8988T (cell line): ENCODE measurements around the gene POLG2.
"Not testable (repeated sequence)": the region's sequence is repeated elsewhere in the genome, so short reads cannot be mapped to it uniquely, and the experiment has no call there.

ENCODE experiments used
- DNase-seq: peaks from one replicate; pipeline ENCODE4 v3.0.0; 2011

POLG2 gene

DNA sequence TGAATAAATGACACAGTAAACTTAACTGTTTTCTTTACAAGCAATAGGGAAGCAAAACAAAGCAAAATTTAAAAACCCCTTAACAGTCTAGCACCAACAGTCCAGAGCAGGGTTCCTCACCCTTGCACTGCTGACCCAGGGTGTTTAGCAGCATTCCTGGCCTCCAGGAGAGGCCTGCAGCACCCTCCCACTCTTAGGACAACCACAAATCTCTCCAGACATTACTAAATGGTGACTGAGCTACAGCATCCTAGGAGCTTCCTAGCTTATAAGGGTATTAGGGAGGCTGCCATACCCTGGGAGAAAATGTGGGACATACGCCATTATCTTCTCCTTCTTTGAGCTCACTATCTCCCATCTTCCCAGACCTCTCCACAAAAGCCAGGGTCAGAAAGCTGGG, 15.9 kb downstream of the POLG2 start:
- no peak for DNase-seq

DNA sequence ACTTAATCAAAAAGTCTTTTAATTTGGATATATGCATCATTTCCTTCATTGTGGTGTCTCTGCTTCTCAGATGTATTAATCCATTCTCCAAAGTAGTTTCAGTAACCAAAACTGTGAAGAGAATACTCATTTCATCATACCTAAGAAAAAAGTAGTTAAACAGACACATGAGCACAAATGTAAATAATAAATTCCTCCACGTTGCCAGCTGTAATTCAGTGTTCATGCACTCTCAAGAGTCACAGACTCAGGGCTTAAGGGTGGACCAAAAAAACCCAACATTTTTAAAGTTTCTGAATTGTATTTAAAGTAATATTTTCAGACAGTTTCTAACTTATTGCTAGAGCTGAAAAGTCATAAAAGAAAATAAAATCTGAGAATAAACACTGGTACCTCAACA, 19.0 kb downstream of the POLG2 start:
- no peak for DNase-seq

DNA sequence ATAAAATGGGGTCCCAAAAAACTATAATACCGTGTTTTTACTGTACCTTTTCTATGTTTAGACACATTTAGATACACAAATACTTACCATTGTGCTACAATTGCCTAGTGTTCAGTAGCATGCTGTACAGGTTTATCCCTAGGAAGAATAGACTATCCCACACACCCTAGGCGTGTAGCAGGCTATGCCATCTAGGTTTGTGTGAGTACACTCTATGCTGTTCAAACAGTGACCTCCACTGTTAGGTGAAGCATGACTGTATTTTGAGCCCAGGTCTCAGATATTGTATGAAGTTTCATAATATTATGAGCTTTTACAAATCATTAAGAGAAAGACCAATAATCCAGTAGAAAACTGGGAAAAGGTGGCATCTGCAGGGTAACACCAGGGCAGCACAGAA, 24.3 kb downstream of the POLG2 start:
- DNase-seq = no peak

DNA sequence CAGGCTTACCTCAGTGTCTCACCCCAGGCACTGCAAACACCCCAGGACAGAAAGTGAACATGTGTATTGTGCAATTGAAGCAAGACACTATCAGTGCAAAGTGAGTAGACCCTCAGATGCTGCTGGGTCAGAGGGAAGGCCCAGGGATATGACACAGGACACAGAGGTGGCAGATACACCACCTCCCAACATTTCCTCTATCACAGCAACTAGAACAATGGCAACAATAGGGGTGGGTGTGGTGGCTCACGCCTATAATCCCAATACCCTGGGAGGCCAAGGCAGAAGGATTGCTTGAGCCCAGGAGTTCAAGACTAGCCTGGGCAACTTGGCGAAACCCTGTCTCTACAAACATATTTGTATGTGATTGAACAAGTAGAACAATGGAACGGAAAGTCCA, 25.4 kb downstream of the POLG2 start:
- DNase-seq = no peak

DNA sequence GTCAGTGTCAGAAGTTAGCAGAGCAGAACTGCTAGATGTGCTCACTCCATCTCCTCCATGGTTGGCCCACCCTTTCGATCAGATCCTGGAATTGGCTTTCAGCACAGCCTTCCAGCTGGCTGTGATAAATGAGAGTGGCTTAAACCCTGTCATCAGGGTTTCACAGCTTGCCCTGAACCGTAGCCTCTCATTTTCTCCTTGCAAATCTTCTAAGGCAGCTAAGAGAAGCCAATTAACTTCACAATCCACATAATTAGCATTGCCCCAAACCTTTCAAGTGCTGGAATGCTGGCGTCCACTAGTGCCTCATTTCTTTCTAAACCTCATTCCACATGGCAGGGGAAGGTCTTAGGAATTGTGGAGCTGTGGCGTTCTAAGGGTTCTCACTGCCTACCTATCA, 26.2 kb downstream of the POLG2 start:
- DNase-seq = no peak

DNA sequence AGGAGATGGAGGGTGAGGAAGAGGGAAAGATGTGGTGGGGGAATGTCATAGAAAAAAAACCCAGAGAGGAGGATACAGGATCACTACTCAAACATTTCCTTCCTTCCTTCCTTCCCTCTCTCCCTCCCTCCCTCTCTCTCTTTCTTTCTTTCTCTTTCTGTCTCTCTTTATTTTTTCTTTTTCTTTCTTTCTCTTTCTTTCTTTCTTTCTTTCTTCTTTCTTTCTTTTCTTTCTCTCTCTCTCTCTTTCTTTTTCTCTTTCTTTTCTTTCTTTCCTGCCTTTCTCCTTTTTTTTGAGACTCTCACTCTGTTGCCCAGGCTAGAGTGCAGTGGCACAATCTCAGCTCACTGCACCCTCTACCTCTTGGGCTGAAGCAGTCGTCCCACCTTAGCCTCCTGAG, 30.0 kb downstream of the POLG2 start:
- not testable (repeated sequence) for DNase-seq

DNA sequence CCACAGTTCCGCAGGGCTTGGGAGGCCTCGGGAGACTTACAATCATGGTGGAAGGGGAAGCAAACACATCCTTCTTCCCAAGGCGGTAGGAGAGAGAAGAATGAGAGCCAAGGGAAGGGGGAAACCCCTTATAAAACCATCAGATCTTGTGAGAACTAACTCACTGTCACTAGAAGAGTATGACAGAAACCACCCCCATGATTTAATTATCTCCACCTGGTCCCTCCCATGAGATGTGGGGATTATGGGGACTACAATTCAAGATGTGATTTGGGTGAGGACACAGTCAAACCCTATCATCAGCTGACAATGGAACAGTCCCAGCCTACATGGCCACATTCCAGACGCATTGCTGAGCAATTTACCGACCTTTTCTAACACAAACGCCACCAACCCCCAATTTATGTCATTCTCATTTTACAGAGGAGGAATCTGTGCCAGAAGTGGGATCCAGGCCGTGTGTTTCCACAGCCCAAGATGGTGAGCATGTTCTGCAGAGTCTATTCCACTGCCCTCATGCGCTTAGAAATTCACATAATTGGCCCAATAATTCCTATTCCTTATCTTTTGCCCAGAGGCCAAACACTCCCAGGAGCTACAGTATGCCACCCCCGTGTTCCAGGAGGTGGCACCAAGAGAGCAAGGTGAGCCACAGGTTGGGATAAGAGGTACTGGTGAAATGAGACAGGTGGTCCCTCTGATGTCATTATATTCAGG, 30.7 kb downstream of the POLG2 start:
- no peak for DNase-seq

DNA sequence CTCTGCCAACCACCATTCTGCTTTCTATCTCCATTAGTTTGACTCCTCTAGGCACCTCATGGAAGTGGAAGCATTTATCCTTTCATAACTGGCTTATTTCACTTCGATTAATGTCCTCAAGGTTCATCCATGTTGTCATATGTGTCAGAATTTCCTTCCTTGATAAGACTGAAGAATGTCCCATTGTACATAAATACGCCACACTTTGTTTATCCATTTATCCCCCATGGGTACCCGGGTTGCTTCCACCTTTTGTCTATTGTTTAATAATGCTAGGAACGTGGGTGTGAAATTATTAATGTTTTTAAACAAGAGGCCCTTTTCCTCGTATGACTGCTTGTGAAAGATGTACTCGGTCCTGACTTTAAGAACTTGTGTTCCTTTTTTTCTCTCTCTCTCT, 35.1 kb downstream of the POLG2 start:
- no peak for DNase-seq

DNA sequence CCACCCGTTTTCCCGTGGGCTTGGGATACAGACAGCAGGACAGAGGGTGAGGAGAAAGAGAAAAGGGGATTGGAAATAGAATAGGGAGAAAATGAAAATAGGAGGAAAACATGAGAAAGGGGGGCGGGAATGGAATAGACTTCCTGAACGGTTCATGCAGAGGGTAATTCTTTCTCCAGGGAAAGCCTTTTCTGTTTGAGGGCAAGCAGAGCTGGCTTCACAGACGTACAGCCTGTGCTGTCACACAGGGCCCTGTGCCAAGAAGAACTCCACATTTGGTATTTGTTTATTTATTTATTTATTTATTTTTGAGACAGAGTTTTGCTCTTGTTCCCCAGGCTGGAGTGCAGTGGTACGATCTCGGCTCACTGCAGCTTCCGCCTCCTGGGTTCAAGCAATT, 35.9 kb downstream of the POLG2 start:
- no peak for DNase-seq

DNA sequence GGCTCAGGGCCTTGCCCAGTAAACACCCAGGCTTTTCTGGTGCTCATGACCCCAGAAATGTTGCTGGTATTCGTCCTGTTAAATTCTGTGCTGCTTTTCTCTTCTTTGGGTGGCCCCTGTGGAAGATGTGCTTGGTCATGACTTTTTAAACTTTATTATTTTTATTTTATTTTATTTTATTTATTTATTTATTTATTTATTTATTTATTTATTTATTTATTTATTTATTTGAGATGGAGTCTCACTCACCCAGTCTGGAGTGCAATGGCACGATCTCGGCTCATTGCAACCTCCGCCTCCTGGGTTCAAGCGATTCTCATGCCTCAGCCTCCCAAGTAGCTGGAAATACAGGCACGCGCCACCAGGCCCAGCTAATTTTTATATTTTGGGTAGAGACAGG, 37.0 kb downstream of the POLG2 start:
- not testable (repeated sequence) for DNase-seq

DNA sequence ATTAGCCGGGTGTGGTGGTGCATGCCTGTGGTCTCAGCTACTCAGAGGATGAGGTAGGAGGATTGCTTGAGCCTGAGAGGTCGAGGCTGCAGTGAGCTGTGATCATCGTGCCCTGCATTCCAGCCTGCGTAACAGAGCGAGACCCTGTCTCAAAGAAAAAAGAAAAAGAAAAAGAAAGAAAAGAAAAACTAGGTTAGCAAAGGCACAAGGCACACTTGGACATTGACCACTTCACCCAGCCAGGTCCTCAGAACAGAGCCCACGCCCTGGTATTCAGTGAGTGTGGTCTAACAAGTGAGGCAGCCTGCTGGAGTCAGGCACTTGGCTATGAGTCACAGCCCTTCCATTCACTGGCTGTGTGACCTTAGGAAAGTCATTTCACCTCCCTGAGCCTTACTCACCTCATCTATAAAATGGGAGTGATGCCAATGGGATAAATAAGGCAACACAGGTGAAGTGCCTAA, 37.5 kb downstream of the POLG2 start:
- no peak for DNase-seq

DNA sequence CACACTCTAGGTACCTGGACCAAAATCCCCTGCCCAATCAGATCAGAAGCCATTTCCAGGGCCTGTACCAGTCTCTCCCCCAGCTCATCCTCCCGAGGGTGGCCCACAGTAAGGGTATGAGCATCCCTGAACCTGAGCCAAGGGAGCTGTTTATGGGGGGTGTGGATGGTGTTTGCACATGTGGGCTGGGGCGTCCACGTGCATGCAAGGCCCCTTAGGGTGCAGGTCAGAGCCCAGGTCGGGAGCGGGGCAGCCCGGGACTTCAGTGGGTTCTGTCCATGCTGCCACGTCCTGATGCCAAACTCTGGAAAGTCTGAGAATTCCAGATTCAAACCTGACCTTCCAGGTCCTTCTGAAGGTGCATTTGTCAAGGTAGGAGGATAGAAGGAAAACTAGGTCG, 38.1 kb downstream of the POLG2 start:
- DNase-seq = no peak

DNA sequence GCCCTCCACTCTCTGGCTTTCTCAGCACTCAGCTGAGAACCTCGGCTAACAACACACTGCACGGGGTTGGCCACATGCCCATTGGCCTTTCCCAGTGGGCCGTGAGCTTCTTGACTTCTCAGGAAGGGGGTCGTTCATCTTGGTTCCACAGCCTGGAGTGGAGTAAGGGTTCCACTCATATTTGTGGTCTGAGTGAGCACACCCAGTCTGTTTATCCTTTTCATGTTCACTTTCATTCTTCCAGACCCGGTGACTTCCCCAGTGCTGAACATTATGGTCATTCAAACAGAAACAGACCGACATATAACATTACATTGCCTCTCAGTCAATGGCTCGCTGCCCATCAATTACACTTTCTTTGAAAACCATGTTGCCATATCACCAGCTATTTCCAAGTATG, 39.7 kb downstream of the POLG2 start:
- DNase-seq = no peak

DNA sequence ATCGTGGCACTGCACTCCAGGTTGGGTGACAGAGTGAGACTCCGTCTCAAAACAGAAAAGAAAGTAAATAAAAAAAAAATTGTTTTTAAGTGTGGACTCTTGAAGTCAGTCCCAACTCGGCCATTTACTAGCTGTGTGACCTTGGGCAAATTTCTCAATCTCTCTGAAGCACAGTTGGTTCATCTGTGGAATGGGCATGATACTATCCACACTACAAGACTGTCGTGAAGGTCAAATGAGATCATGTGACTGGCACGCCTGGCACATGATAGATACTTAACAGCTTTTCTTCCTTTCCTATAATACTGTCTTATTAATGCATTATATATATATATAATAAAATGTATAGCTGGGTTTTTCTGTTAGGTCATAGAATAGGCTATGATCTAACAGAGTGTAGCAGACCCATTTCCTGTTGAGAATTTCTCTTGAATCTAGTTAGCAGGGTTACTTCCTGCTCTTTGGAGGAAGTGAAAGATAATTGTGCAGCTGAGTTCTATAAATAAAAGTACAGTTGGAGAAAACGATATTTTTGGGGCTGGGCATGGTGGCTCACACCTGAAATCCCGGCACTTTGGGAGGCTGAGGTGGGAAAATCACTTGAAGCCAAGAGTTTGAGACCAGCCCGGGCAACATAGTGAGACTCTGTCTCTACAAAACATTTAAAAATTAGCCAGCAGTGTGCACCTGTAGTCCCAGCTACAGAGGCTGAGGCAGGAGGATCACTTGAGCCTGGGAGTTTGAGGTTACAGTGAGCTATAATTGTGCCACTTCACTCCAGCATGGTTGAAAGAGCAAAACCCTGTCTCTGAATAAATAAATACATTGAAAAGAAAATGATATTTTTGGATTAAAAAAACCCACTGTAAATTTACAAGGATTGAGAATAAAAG, 40.6 kb downstream of the POLG2 start:
- no peak for DNase-seq

DNA sequence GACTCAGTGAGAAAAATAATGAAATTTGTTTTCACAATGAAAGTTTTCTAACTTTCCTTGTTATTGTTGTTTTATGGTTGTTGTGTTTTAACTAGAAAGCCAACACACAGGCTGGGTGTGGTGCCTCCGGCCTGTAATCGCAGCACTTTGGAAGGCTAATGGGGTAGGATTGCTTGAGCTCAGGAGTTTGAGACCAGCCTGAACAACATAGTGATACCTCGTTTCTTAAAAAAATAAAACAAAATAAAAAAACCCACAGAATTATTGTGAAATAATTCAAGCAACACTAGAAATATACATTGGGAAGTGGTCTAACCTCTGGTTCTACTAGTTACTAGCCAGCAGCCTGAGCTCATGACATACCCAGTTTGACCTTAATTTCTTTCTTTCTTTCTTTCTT, 47.3 kb downstream of the POLG2 start:
- DNase-seq = no peak

DNA sequence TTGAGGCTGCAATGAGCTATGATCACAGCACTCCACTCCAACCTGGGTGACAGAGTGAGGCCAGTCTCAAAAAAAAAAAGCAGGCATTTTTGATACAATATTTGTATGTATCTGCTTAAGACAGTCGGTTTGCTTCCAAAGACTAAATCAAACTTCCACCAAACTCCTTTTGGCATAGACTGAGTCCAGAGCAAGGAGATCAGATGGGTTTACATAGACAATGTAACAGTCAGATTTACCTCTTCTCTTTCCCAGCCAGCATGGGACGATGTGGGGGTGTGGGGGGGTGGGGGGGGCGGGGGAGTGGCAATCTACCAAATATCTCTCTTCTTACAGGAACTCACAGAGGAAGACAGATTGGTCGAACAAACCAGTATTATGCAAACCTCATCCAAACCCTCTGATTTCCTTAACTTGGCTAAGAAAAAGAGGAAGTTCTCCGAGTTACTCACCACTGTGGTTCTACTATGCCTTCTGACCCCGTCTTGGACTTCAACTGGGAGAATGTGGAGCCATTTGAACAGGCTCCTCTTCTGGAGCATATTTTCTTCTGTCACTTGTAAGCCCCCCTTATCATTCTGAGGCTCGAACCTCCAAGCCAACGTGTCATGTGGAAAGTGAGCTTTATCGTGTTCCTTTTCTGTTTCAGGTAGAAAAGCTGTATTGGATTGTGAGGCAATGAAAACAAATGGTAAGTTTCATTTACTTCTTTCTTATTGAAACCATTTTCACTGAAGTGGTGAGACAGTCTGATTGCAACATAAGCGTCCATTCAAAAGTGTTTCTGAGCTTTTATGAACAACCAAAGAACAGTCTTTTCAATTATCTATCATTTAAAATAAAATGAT, 48.0 kb downstream of the POLG2 start, which contains the start of gene MILR1:
Gene MILR1, plus strand, starts transcription at position 451 of the 848 bp plus-strand sequence. Its CDS starts 54 bp downstream, at position 505.
- no peak for DNase-seq

DNA sequence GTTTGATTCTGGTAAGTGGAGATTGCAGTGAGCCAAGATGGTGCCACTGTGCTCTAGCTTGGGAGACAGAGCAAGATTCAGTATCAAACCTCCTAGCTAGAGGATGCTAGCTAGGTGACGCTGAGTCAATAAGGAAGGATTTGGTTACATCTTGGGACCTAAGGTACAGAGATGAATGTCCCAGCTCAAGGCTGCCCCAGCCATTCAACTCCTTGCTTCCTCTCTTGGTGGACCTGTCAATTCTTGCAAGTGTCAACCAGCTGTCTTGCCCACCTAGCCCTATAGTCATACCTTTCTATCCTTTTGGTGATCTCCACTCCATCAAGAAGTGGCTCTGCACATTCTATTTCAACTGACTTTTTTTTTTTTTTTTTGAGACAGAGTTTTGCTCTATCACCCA, 49.3 kb downstream of the POLG2 start:
- no peak for DNase-seq

DNA sequence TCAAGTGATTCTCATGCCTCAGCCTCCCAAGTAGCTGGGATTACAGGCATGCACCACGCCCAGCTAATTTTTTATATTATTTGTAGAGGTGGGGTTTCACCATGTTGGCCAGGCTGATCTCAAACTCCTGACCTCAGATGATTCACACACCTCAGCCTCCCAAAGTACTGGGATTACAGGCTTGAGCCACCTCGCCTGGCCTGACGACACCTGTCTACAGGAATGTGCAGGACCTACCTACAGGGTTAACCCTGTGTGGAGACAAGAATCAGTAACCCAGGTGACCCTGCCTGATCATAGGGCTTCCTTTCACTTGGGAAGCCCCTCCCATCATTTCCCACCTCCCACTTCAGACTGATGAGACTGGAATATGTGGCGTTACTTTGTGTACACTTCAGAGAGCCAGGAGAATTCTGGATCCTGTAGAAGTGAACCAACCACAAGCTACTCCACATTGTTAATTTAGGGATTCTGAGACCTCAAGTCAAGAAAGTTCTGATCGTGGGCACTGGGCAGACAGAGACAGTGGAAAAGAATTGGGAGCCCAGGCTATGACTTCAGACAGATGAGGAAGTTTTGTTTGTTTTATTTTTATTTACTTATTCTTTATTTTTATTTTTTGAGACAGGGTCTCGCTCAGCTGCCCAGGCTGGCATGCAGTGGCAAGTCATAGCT, 53.6 kb downstream of the POLG2 start:
- no peak for DNase-seq

DNA sequence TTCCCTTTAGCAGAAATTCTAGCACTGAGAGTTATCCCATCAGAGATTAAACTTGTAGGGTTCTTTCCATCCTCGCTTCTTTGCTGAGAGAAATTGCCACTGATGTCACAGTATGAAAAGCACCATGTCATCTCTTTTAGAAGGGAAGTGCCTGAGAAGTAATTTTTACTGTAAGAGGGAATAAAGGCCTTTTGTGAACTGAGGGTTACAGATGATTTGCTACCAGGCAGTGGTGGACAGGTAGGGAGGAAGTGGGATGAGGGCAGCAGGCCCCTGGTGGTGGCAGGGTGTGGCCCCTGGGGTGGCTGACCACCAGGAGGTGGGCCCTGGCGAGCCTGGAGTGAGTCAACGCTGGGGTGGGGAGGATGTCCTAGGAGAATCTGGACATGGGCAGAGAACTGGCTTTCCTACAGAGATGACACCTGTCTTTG, 54.3 kb downstream of the POLG2 start:
- no peak for DNase-seq

DNA sequence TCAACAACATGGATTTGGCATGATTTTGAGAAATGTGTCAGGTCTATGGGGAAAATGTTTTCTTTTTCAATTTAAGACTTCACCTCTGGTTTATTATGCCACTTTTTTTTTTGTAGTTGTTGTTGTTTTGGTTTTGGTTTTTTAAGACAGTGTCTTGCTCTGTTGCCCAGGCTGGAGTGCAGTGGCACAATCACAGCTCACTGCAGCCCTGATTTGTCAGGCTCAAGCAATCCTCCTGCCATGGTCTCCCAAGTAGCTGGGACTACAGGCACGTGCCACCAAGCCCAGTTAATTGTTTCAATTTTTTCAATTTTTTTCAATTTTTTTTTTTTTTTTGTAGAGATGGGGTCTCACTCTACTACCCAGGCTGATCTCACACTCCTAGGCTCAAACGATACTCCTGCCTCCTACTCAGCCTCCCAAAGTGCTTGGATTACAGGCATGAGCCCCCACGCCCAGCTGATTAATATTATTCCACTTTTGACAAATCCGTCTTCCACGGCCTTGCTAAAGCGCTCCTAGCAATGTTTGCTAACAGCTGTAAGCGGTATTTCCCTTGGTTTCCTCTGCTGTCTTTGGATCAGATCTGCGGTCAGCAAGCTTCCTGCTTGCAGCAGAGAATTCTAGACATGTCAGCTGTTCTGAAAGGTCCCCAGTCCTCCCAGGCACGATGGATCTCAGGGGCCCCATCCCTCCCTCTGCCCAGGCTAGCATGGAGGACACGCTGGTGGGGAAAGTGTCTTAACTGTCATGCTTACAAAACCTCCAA, 54.9 kb downstream of the POLG2 start:
- no peak for DNase-seq

DNA sequence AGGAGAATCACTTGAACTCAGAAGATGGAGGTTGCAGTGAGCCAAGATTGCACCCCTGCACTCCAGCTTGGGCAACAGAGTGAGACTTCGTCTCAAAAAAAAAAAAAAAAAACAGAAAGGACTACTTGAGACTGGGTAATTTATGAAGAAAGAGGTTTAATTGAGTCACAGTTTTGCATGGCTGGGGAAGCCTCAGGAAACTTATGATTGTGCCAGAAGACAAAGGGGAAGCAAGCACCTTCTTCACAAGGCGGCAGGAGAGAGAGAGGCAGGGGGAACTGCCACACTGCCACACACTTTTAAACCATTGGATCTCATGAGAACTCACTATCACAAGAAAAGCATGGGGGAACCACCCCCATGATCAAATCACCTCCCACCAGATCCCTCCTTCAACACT, 56.9 kb downstream of the POLG2 start:
- DNase-seq = no peak

DNA sequence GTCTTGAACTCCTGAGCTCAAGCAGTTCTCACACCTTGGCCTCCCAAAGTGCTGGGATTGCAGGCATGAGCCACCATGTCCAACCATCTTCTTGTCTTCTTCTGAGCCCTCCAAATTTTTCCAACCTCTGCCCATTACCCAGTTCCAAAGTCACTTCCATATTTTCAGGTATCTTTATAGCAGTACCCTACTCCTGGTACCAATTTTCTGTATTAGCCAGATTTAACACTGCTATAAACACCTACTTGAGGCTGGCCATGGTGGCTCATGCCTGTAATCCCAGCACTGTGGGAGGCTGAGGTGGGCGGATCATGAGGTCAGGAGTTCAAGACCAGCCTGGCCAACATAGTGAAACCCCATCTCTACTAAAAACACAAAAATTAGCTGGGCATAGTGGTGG, 57.3 kb downstream of the POLG2 start:
- DNase-seq = not testable (repeated sequence)
